H1 (cell line): ENCODE measurements around the gene MROH7.

Experiments used
- CTCF ChIP-seq, 3 experiments: IDR thresholded peaks; 1 replicate in 2 of 3; 2 replicates in 1 of 3; pipeline versions ENCODE4 v1.5.1 to v1.6.1; 2011; ENCODE audit warnings: low read length in 3 of 3, mild to moderate bottlenecking in 3 of 3, inconsistent platforms in 2 of 3, low read depth in 1 of 3, moderate library complexity in 1 of 3; ENCODE audit not compliant: insufficient read depth in 1 of 3; ENCODE audit errors: control extremely low read depth in 1 of 3
- E2F6 ChIP-seq: IDR thresholded peaks from 2 replicates; pipeline ENCODE4 v1.6.1; 2012; ENCODE audit warnings: inconsistent platforms
- HDAC2 ChIP-seq, 2 experiments: fragments of 300-600 bp in 1 of 2; sonication (generic) in 1 of 2; IDR thresholded peaks; 2 replicates each; pipeline ENCODE4 v1.6.1; 2011 to 2012; ENCODE audit warnings: low read depth in 2 of 2, low read length in 2 of 2, mild to moderate bottlenecking in 2 of 2, moderate library complexity in 2 of 2, borderline replicate concordance in 1 of 2, inconsistent platforms in 1 of 2
- MAFK ChIP-seq: IDR thresholded peaks from 2 replicates; pipeline ENCODE4 v1.6.1; 2012; ENCODE audit warnings: low read depth, mild to moderate bottlenecking, improper control_type of control experiment, low read length
- PHF8 ChIP-seq: fragments of 200-600 bp; sonication (generic); conservative IDR thresholded peaks from 2 replicates; pipeline ENCODE4 v1.7.1; 2012; ENCODE audit warnings: low read depth, mild to moderate bottlenecking, inconsistent platforms, low read length, moderate library complexity
- USF2 ChIP-seq: IDR thresholded peaks from 2 replicates; pipeline ENCODE4 v1.6.1; 2011; ENCODE audit warnings: low read length, improper control_type of control experiment
- YY1 ChIP-seq: IDR thresholded peaks from 2 replicates; pipeline ENCODE4 v1.6.1; 2011; ENCODE audit warnings: low read depth, mild to moderate bottlenecking, low read length
- ZNF274 ChIP-seq: IDR thresholded peaks from 2 replicates; pipeline ENCODE4 v1.7.0; 2012; ENCODE audit warnings: low read length, borderline replicate concordance; ENCODE audit errors: extremely low read depth

- no peak for TF ChIP-seq CTCF (IDR thresholded peaks at IDR 0.05; ENCODE audit: control extremely low read depth in 1 of 3, insufficient read depth in 1 of 3, low read depth in 1 of 3, low read length in 3 of 3)
- TF ChIP-seq HDAC2 (IDR thresholded peaks at IDR 0.05; ENCODE audit: borderline replicate concordance in 1 of 2, low read depth in 2 of 2, low read length in 2 of 2): no peak
- no peak for TF ChIP-seq ZNF274
- no peak for TF ChIP-seq MAFK
- no peak for TF ChIP-seq E2F6
- no peak for TF ChIP-seq YY1
- TF ChIP-seq PHF8: no peak
- TF ChIP-seq USF2: no peak
These were observed 68.1 kb downstream of the MROH7 start for GRCh38 chr1:54709547-54710292.
